IPS DF 6.9 (cell line): ENCODE measurements around the gene ERVFRD-1.
"Not testable (repeated sequence)": the region's sequence is repeated elsewhere in the genome, so short reads cannot be mapped to it uniquely, and the experiment has no call there.

Experiments used
- DNase-seq: peaks from one replicate; pipeline ENCODE4 v3.0.0-alpha.2; 2013; ENCODE audit warnings: low read depth, low spot score
- H3K27ac ChIP-seq: one replicate; pipeline ENCODE4 v1.5.1; 2013; ENCODE audit warnings: low read length, control low read depth
- H3K27me3 ChIP-seq: 2 replicates; pipeline ENCODE4 v1.6.1; 2013; ENCODE audit warnings: mild to moderate bottlenecking, low read length; ENCODE audit not compliant: control insufficient read depth, insufficient read depth
- H3K36me3 ChIP-seq: 2 replicates; pipeline ENCODE4 v1.6.1; 2013; ENCODE audit warnings: low read length; ENCODE audit not compliant: control insufficient read depth, insufficient read depth
- H3K4me1 ChIP-seq: 2 replicates; pipeline ENCODE4 v1.6.1; 2013; ENCODE audit warnings: low read length; ENCODE audit not compliant: control insufficient read depth, insufficient read depth
- H3K4me3 ChIP-seq: 2 replicates; pipeline ENCODE4 v1.5.1; 2013; ENCODE audit warnings: mild to moderate bottlenecking, low read length
- H3K9me3 ChIP-seq: 2 replicates; pipeline ENCODE4 v1.6.1; 2013; ENCODE audit warnings: low read length, inconsistent platforms; ENCODE audit not compliant: control insufficient read depth, insufficient read depth
- WGBS: extraction: QIAGEN DNeasy Blood & Tissue Kit; methylation state at CpG from one replicate; pipeline ENCODE4 v1.1.7; 2013; ENCODE audit warnings: mixed read lengths, missing lambda C conversion rate; ENCODE audit not compliant: insufficient read length, insufficient coverage; 5-methylcytosine and 5-hydroxymethylcytosine counted together

ERVFRD-1 gene

DNA sequence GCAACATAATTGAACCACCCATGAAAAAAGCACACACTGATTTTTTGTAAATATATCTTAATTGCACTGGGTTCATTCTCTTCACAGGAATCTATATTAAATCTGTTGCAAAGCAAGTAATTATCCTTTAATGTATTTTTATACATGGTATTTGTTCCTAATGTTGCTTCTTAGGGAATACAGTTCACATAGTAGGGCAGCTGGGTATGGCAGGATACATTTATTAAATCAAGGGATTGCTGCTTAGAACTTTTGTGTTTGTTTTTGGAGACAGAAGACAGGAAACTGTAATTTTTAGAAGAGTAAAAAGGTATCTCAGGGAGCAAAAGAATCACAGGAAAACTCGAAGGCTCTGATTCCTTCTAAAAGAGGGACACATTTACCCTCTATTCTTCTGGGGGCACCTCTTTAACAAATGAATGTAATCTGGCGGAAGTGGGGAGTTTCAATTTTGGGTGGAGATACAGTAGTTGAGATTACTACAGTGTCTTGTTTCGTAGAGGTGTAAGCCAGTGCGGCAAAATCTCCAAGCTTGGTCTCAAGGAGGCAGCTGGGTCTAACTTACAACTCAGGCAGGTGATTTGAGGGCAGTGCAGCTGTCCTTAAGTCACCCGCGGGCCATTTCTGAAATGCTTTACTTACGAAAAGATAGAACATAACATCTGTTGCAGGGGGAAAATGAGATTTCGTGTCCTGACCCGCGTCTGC, 18.7 kb downstream of the ERVFRD-1 start:
- H3K27ac ChIP-seq: no peak overlapping the region
- H3K36me3 ChIP-seq: no peaks in the 10 kb centered on the region
- peak overlapping the region; percentile 55; the same call in 1 of the 2 replicates for H3K4me3 ChIP-seq
- no CpG with 5 or more reads among the region's 10 CpGs for WGBS
- H3K27me3 ChIP-seq: no peaks in the 10 kb centered on the region
- no peak for DNase-seq
- H3K9me3 ChIP-seq: no peaks in the 10 kb centered on the region
- no peaks in the 10 kb centered on the region for H3K4me1 ChIP-seq

DNA sequence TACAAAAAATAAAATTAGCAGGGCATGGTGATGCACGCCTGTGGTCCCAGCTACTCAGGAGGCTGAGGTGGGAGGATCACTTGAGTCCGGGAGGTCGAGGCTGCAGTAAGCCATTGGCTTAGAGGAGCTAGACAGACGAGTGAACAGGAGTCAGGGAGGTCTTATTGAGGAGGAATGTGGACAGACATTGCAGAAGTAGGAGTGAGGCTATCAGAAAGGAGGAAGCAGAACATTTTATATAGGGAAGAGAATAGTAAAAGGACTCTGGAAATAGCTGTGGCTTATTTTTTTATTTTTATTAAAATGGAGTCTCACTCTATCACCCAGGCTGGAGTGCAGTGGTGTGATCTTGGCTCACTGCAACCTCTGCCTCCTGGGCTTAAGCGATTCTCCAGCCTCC, 20.4 kb downstream of the ERVFRD-1 start:
- not testable (repeated sequence) for H3K27me3 ChIP-seq, H3K9me3 ChIP-seq, H3K4me3 ChIP-seq, DNase-seq, H3K36me3 ChIP-seq, H3K27ac ChIP-seq, H3K4me1 ChIP-seq
- WGBS: no CpG with 5 or more reads among the region's 5 CpGs

DNA sequence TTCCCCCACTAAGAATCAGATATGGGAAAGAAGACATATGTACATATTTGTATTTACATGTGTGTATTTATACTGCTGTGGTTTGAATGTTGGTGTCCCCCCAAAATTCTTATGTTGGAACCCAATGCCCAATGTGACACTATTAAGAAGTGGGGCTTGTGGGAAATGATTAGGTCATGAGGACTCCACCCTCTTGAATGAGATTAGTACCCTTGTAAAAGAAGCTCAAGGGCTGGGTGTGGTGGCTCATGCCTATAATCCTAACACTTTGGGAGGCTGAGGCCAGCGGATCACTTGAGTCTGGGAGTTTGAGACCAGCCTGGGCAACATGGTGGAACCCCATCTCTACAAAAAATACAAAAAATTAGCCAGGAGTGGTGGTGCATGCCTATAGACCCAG, 21.8 kb downstream of the ERVFRD-1 start:
- no CpG with 5 or more reads among the region's 1 CpG for WGBS
- H3K4me1 ChIP-seq: no peaks in the 10 kb centered on the region
- no peak overlapping the region for H3K27ac ChIP-seq
- no peaks in the 10 kb centered on the region for H3K9me3 ChIP-seq
- no peaks in the 10 kb centered on the region for H3K27me3 ChIP-seq
- H3K4me3 ChIP-seq: no peak overlapping the region
- no peak for DNase-seq
- no peaks in the 10 kb centered on the region for H3K36me3 ChIP-seq

DNA sequence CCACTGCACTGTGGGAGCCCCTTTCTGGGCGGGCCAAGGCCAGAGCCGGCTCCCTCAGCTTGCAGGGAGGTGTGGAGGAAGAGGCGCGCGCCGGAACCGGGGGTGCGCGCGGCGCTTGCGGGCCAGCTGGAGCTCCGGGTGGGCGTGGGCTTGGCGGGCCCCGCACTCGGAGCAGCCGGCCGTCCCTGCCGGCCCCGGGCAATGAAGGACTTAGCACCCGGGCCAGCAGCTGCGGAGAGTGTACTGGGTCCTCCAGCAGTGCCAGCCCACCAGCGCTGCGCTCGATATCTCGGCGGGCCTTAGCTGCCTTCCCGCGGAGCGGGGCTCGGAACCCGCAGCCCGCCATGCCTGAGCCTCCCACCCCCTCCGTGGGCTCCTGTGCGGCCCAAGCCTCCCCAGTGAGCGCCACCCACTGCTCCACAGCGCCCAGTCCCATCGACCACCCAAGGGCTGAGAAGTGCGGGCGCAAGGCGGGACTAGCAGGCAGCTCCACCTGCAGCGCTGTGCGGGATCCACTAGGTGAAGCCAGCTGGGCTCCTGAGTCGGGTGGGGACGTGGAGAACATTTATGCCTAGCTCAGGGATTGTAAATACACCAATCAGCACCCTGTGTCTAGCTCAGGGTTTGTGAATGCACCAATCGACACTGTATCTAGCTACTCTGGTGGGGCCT, 24.2 kb downstream of the ERVFRD-1 start:
- H3K4me3 ChIP-seq, H3K4me1 ChIP-seq, H3K27ac ChIP-seq, H3K36me3 ChIP-seq, DNase-seq, H3K9me3 ChIP-seq, H3K27me3 ChIP-seq: not testable (repeated sequence)
- no CpG with 5 or more reads among the region's 47 CpGs for WGBS

DNA sequence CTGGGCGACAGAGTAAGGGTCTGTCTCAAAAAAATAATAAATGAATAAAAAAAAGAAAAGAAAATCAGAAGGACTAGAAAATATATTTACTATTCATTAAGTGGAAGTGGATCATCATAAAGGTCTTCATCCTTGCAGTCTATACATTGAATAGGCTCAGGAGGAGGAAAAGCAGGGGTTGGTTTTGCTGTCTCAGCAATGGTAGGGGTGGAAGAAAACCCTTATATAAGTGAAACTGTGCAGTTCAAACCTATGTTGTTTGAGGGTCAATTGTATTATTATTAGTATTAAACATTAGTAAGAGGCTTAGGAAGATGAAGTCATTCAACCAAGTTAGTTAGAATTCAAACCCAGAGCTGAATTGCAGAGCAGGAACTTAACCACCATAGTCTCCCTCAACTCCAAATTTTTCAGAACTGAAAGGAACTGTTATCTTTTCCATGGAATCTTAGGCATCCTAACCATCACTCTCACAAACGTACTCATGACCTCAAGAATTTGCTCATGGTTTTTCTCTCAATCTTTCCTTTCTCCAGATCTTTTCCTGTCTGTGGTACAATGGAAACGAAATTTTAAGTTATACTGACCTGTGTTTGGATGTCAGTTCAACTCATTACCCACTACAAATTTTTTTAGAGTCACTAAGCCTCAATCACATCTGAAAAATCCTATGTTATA, 25.6 kb downstream of the ERVFRD-1 start:
- no peak overlapping the region for H3K27ac ChIP-seq
- WGBS: no CpG with 5 or more reads among the region's 3 CpGs

DNA sequence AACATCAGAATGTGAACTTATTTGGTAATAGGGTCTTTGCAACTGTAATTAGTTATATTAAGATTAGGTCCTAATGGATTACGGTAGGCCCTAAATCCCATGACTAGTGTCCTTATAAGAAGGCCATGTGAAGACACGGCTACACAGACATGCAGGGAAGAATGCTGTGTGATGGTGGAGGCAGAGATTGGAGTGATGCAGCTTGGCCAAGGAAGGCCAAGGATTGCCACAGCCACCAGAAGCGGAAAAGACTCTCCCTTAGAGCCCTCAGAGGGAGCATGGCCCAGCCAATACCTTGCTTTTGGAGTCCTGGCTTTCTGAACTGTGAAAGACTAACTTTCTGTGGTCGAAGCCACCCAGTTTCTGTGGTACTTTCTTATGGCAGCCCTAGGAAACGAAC, 27.6 kb downstream of the ERVFRD-1 start:
- Histone ChIP-seq H3K4me3 (no peak overlapping the region), H3K27ac (no peak overlapping the region), H3K36me3 (no peaks in the 10 kb centered on the region), H3K9me3 (no peaks in the 10 kb centered on the region), H3K27me3 (no peaks in the 10 kb centered on the region; the same call in 1 of the 2 replicates), H3K4me1 (no peaks in the 10 kb centered on the region)
- no CpG with 5 or more reads among the region's 5 CpGs for WGBS
- DNase-seq: no peak

More for the DNA sequence above, 25.6 kb downstream of the ERVFRD-1 start:
- H3K4me1 ChIP-seq: no peaks in the 10 kb centered on the region
- H3K9me3 ChIP-seq: no peaks in the 10 kb centered on the region
- no peaks in the 10 kb centered on the region for H3K27me3 ChIP-seq
- no peak overlapping the region for H3K4me3 ChIP-seq
- H3K36me3 ChIP-seq: no peaks in the 10 kb centered on the region
- no peak for DNase-seq

DNA sequence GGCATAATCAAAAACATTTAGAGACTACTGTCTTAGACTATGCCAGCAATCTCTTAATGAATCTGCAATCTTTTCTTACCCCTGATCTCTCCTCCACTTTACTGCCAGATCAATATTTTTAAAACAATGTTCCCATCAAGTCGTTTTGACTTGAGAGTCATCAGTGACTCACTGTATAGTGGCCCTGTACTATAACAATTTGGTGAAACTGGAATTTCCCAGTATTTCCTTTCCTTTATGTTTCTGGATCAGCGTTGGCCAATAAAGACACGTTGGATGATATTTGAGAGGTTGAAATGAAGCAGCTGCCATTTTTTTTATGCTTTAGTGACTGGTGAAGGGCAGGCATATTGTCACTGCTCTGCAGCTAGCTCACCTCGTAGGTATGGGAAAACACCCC, 28.0 kb downstream of the ERVFRD-1 start:
- Histone ChIP-seq H3K4me3 (no peak overlapping the region), H3K9me3 (no peaks in the 10 kb centered on the region), H3K27ac (no peak overlapping the region), H3K27me3 (no peaks in the 10 kb centered on the region; the same call in 1 of the 2 replicates), H3K36me3 (no peaks in the 10 kb centered on the region), H3K4me1 (no peaks in the 10 kb centered on the region)
- no peak for DNase-seq
- no CpG with 5 or more reads among the region's 4 CpGs for WGBS

DNA sequence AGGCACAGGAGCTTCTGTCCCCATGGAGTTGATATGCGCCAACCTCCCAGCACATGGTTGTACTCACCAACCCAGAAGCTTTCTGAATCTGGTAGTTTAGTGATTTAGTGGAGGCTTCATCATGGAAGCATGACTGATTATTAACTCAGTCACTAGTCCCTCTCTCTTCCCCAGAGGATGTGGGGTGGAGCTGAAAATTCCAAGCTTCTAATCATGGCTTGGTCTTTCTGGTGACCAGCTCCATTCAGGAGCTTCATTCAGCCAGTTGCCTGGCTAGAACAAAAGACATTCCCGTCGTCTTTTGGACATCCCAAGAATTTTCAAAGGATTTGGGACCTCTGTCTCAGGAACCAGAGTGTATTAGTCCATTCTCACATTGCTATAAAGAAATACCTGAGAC, 31.2 kb downstream of the ERVFRD-1 start:
- Histone ChIP-seq H3K27me3 (no peaks in the 10 kb centered on the region; the same call in 1 of the 2 replicates), H3K4me3 (no peak overlapping the region), H3K27ac (no peak overlapping the region), H3K36me3 (no peaks in the 10 kb centered on the region), H3K4me1 (peaks cover 1% of the 10 kb centered on the region; the same call in 1 of the 2 replicates), H3K9me3 (no peaks in the 10 kb centered on the region)
- WGBS: no CpG with 5 or more reads among the region's 3 CpGs
- DNase-seq: no peak

DNA sequence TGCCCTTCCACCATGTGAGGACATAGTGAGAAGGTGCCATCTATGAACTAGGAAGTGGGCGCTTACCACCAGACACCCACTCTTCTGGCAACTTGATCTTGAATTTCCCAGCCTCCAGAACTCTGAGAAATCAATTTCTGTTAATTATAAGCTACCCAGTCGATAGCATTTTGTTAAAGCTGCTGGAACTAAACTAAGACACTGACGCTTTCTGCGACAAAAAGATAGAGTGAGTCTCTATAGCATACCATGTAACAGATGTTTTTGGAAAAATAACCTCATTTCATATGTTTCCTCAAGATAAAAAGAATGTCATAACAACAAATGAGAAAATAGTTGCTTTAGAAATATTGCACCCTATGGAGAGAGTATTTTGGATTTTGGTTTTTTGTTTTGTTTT, 33.3 kb downstream of the ERVFRD-1 start:
- no peaks in the 10 kb centered on the region; the same call in 1 of the 2 replicates for H3K27me3 ChIP-seq
- no peak overlapping the region for H3K4me3 ChIP-seq
- H3K36me3 ChIP-seq: no peaks in the 10 kb centered on the region
- H3K27ac ChIP-seq: no peak overlapping the region
- no peaks in the 10 kb centered on the region for H3K9me3 ChIP-seq
- WGBS: no CpG with 5 or more reads among the region's 4 CpGs
- peaks cover 1% of the 10 kb centered on the region; the same call in 1 of the 2 replicates for H3K4me1 ChIP-seq
- no peak for DNase-seq

DNA sequence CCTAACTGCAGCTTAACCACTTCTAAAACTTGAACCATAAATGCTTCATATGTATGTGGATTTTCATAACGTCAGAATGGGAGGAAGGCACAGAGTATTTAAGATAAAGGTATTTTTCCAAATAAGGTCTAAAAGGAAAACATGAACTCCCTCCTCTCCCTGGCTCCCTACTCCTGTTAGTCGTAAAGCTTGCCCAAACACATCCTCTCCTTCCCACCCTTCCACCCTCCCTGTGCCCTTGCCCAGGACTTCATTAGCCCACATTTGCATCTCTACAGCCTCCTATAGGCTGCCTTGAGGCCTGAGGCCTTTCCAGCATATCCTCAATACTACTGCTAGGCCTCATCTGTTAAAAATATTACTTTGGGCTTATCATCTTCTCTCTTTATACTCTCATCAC, 35.0 kb downstream of the ERVFRD-1 start:
- Histone ChIP-seq H3K27me3 (no peaks in the 10 kb centered on the region; the same call in 1 of the 2 replicates), H3K9me3 (no peaks in the 10 kb centered on the region), H3K4me3 (no peak overlapping the region), H3K4me1 (peaks cover 1% of the 10 kb centered on the region; the same call in 1 of the 2 replicates), H3K27ac (no peak overlapping the region), H3K36me3 (no peaks in the 10 kb centered on the region)
- no CpG with 5 or more reads among the region's 2 CpGs for WGBS
- DNase-seq: no peak
